ENCODE results near the gene IGF2BP2. TPM values are rescaled to one million over a fixed set of nuclear protein-coding genes. Genes with fewer than 3 reads are reported as not detected.

The IGF2BP2 gene
- total RNA-seq, 1 experiment from 2014 or later = 97.8 TPM

DNA sequence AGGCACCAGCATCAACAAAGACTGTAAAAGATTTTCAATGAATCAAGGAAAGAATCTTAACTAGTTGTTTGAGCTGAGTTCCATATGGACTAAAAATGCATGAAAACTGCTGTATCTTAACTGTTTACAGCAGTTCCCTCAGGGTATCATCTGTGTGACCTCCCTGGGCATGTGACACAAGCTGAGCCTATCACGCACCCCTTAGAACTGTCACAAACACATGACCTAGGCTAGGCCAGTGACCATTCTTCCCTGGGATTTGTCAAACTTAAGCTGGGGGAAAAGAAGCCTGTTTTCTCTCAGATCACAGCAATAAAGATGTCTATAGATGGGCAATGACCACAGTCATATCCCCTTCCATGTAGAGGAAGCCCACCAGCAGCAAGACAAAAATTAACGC, 35.7 kb downstream of the IGF2BP2 start:
- in situ Hi-C loops (cut with HindIII; ENCODE audit: low pct_unique_long_range_greater_than_20kb, low sequenced_read_pairs) = no loop called here
- no peak for TF ChIP-seq POLR2AphosphoS5 (IDR thresholded peaks at IDR 0.05; ENCODE audit: low read depth, low read length)
- TF ChIP-seq, protein P1, sequence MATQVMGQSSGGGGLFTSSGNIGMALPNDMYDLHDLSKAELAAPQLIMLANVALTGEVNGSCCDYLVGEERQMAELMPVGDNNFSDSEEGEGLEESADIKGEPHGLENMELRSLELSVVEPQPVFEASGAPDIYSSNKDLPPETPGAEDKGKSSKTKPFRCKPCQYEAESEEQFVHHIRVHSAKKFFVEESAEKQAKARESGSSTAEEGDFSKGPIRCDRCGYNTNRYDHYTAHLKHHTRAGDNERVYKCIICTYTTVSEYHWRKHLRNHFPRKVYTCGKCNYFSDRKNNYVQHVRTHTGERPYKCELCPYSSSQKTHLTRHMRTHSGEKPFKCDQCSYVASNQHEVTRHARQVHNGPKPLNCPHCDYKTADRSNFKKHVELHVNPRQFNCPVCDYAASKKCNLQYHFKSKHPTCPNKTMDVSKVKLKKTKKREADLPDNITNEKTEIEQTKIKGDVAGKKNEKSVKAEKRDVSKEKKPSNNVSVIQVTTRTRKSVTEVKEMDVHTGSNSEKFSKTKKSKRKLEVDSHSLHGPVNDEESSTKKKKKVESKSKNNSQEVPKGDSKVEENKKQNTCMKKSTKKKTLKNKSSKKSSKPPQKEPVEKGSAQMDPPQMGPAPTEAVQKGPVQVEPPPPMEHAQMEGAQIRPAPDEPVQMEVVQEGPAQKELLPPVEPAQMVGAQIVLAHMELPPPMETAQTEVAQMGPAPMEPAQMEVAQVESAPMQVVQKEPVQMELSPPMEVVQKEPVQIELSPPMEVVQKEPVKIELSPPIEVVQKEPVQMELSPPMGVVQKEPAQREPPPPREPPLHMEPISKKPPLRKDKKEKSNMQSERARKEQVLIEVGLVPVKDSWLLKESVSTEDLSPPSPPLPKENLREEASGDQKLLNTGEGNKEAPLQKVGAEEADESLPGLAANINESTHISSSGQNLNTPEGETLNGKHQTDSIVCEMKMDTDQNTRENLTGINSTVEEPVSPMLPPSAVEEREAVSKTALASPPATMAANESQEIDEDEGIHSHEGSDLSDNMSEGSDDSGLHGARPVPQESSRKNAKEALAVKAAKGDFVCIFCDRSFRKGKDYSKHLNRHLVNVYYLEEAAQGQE (IDR thresholded peaks at IDR 0.05; ENCODE audit: insufficient read depth in 1 of 2, low read depth in 2 of 2, low read length in 1 of 2) = no peak
- TF ChIP-seq SIN3A (IDR thresholded peaks at IDR 0.05; ENCODE audit: borderline replicate concordance, insufficient read depth, low read depth, low read length) = no peak
- TF ChIP-seq, protein P2, sequence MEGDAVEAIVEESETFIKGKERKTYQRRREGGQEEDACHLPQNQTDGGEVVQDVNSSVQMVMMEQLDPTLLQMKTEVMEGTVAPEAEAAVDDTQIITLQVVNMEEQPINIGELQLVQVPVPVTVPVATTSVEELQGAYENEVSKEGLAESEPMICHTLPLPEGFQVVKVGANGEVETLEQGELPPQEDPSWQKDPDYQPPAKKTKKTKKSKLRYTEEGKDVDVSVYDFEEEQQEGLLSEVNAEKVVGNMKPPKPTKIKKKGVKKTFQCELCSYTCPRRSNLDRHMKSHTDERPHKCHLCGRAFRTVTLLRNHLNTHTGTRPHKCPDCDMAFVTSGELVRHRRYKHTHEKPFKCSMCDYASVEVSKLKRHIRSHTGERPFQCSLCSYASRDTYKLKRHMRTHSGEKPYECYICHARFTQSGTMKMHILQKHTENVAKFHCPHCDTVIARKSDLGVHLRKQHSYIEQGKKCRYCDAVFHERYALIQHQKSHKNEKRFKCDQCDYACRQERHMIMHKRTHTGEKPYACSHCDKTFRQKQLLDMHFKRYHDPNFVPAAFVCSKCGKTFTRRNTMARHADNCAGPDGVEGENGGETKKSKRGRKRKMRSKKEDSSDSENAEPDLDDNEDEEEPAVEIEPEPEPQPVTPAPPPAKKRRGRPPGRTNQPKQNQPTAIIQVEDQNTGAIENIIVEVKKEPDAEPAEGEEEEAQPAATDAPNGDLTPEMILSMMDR (IDR thresholded peaks at IDR 0.05) = no peak
- TF ChIP-seq TCF7L2 (IDR thresholded peaks at IDR 0.05; ENCODE audit: low read depth, low read length) = no peak
- Histone ChIP-seq H3K27ac (ENCODE audit: low read length) (no peak overlapping the region), H3K4me1 (ENCODE audit: control insufficient read depth, insufficient read depth, low read length) (peaks cover 17% of the 10 kb centered on the region), H3K36me3 (ENCODE audit: control insufficient read depth, insufficient read depth, low read length) (no peaks in the 10 kb centered on the region), H3K27me3 (ENCODE audit: control insufficient read depth, insufficient read depth, low read length) (no peaks in the 10 kb centered on the region), H3K9me3 (ENCODE audit: control insufficient read depth, insufficient read depth, low read depth, low read length) (no peaks in the 10 kb centered on the region), H3K4me3 (ENCODE audit: low read depth in 2 of 2, low read length in 2 of 2) (no peak overlapping the region)
- intact Hi-C loops (cut with micrococcal nuclease; ENCODE audit: unreplicated experiment) = no loop called here
- BruUV-seq (replicated peaks) = no TSS peak
- DNase-seq (ENCODE audit: low read depth, low spot score) (no peak), ATAC-seq (no peak)
- ChIA-PET POLR2A (interaction anchor here (0.7 to 1.5 kb wide), 2 partner anchors 10 to 30 kb away, joined by 3 read pairs; no protein-coding TSS in a partner anchor), CTCF (interaction anchor here (0.7 kb wide), 1 partner anchor 111 kb away, joined by 11 read pairs; no protein-coding TSS in a partner anchor)

DNA sequence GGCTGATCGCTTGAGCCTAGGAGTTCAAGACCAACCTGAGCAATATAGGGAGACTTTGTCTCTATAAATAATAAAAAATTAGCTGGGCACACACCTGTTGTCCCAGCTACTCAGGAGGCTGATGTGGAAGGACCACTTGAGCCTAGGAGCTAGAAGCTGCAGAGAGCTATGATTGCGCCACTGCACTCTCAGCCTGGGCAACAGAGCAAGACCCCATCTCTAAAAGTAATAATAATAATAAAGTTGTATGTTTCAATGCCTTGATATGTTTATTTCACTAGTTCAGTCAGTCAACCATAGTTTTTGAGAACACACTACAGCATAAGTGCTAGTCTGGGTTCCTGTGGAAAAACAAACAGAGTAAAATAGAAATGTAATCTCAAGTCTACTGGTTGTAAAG, 36.5 kb downstream of the IGF2BP2 start:
- H3K36me3 ChIP-seq (ENCODE audit: control insufficient read depth, insufficient read depth, low read length) = no peaks in the 10 kb centered on the region
- in situ Hi-C loops (cut with HindIII; ENCODE audit: low pct_unique_long_range_greater_than_20kb, low sequenced_read_pairs) = no loop called here
- no peak for ATAC-seq
- ChIA-PET POLR2A (no interaction called here), CTCF (interaction anchor here (0.7 kb wide), 1 partner anchor 112 kb away, joined by 11 read pairs; no protein-coding TSS in a partner anchor)
- no TSS peak for BruUV-seq (replicated peaks)
- DNase-seq (ENCODE audit: low read depth, low spot score) = no peak
- H3K4me3 ChIP-seq (ENCODE audit: low read depth in 2 of 2, low read length in 2 of 2) = no peak overlapping the region
- H3K27me3 ChIP-seq (ENCODE audit: control insufficient read depth, insufficient read depth, low read length) = no peaks in the 10 kb centered on the region
- no peak overlapping the region for H3K27ac ChIP-seq (ENCODE audit: low read length)
- peaks cover 17% of the 10 kb centered on the region for H3K4me1 ChIP-seq (ENCODE audit: control insufficient read depth, insufficient read depth, low read length)
- TF ChIP-seq, protein P2 (IDR thresholded peaks at IDR 0.05) = no peak
- TF ChIP-seq POLR2AphosphoS5 (IDR thresholded peaks at IDR 0.05; ENCODE audit: low read depth, low read length) = no peak
- TF ChIP-seq, protein P1 (IDR thresholded peaks at IDR 0.05; ENCODE audit: insufficient read depth in 1 of 2, low read depth in 2 of 2, low read length in 1 of 2) = no peak
- TF ChIP-seq SIN3A (IDR thresholded peaks at IDR 0.05; ENCODE audit: borderline replicate concordance, insufficient read depth, low read depth, low read length) = no peak
- no peak for TF ChIP-seq TCF7L2 (IDR thresholded peaks at IDR 0.05; ENCODE audit: low read depth, low read length)
- intact Hi-C loops (cut with micrococcal nuclease; ENCODE audit: unreplicated experiment) = no loop called here
- no peaks in the 10 kb centered on the region for H3K9me3 ChIP-seq (ENCODE audit: control insufficient read depth, insufficient read depth, low read depth, low read length)
